Tibial nerve (tissue), 4 donors: ENCODE results near the gene ABL2.
A peak's percentile ranks its signal among the peaks of the same experiment; 100 is the strongest.

Source experiments
- EP300 ChIP-seq, 2 donors: sonication (generic); formaldehyde crosslinking; IDR thresholded peaks; one replicate each; pipeline ENCODE4 v1.6.1; 2017; ENCODE audit warnings: antibody characterized with exemption in 2 of 2, mild to moderate bottlenecking in 1 of 2
- POLR2A ChIP-seq, 2 donors: fragments of 450-650 bp; IDR thresholded peaks; one replicate each; pipeline ENCODE4 v1.6.1; 2017; ENCODE audit warnings: antibody characterized with exemption in 2 of 2, mild to moderate bottlenecking in 2 of 2, moderate library complexity in 2 of 2
- TF ChIP-seq, protein P1 (sequence below), 5 experiments: fragments of 200-600 bp in 3 of 5; fragments of 450-650 bp in 2 of 5; sonication (generic) in 3 of 5; IDR thresholded peaks; one replicate each; pipeline ENCODE4 v1.5.1; 2016 to 2019; ENCODE audit warnings: antibody characterized with exemption in 5 of 5, mild to moderate bottlenecking in 3 of 5, moderate library complexity in 2 of 5

- TF ChIP-seq POLR2A (IDR thresholded peaks at IDR 0.05), result no peak
- TF ChIP-seq, protein P1, sequence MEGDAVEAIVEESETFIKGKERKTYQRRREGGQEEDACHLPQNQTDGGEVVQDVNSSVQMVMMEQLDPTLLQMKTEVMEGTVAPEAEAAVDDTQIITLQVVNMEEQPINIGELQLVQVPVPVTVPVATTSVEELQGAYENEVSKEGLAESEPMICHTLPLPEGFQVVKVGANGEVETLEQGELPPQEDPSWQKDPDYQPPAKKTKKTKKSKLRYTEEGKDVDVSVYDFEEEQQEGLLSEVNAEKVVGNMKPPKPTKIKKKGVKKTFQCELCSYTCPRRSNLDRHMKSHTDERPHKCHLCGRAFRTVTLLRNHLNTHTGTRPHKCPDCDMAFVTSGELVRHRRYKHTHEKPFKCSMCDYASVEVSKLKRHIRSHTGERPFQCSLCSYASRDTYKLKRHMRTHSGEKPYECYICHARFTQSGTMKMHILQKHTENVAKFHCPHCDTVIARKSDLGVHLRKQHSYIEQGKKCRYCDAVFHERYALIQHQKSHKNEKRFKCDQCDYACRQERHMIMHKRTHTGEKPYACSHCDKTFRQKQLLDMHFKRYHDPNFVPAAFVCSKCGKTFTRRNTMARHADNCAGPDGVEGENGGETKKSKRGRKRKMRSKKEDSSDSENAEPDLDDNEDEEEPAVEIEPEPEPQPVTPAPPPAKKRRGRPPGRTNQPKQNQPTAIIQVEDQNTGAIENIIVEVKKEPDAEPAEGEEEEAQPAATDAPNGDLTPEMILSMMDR (IDR thresholded peaks at IDR 0.05), result peak; percentile 61 to 79 (median 75)
- TF ChIP-seq EP300 (IDR thresholded peaks at IDR 0.05), result no peak
Measured at GRCh38 chr1:179079113-179079761, 150.2 kb downstream of the ABL2 start.
